Suppressor macrophage treated with lipopolysaccharide for 1 hour (primary cell): Measurements from ENCODE around the gene SRPX.

ENCODE experiments used
- DNase-seq, 3 donors: peaks; one replicate each; pipeline ENCODE4 v3.0.0-alpha.2; 2020 to 2022

SRPX gene

GRCh38 chrX:38211891-38212635 lies 8.6 kb downstream of the SRPX start:
- peak in 1 of 3 donors; percentile 38 for DNase-seq

GRCh38 chrX:38206542-38206941 lies 14.1 kb downstream of the SRPX start:
- DNase-seq, result no peak

- DNase-seq, result no peak
These were observed 14.6 kb downstream of the SRPX start for GRCh38 chrX:38206036-38206435.

- DNase-seq, result no peak
These were observed 15.6 kb downstream of the SRPX start for GRCh38 chrX:38205039-38205438.

- peak in 2 of 3 donors; percentile 2 to 16 for DNase-seq
These were observed 28.5 kb downstream of the SRPX start for GRCh38 chrX:38192007-38192810.

GRCh38 chrX:38189431-38190250 lies 31.0 kb downstream of the SRPX start:
- DNase-seq, result no peak

- DNase-seq, result no peak
These were observed 37.1 kb downstream of the SRPX start for GRCh38 chrX:38183596-38183995.

GRCh38 chrX:38181357-38181756 lies 39.3 kb downstream of the SRPX start:
- no peak for DNase-seq

- DNase-seq, result no peak
These were observed 42.3 kb downstream of the SRPX start for GRCh38 chrX:38178396-38178795.

GRCh38 chrX:38175139-38175538 lies 45.5 kb downstream of the SRPX start:
- no peak for DNase-seq

- no peak for DNase-seq
These were observed 48.1 kb downstream of the SRPX start for GRCh38 chrX:38172596-38172995.

GRCh38 chrX:38170556-38170955 lies 50.1 kb downstream of the SRPX start:
- DNase-seq, result no peak

GRCh38 chrX:38166478-38167083 lies 54.1 kb downstream of the SRPX start:
- peak; percentile 52 to 61 (median 58) for DNase-seq

GRCh38 chrX:38165023-38165422 lies 55.6 kb downstream of the SRPX start:
- no peak for DNase-seq

GRCh38 chrX:38163193-38163592 lies 57.5 kb downstream of the SRPX start:
- DNase-seq, result no peak

GRCh38 chrX:38156838-38157237 lies 63.8 kb downstream of the SRPX start:
- no peak for DNase-seq

- DNase-seq, result no peak
These were observed 65.9 kb downstream of the SRPX start for GRCh38 chrX:38154818-38155217.

- DNase-seq, result no peak
These were observed 66.3 kb downstream of the SRPX start for GRCh38 chrX:38154340-38154739.

GRCh38 chrX:38151441-38151840 lies 69.2 kb downstream of the SRPX start:
- DNase-seq, result no peak

- DNase-seq, result no peak
These were observed 69.7 kb downstream of the SRPX start for GRCh38 chrX:38150993-38151392.

GRCh38 chrX:38149016-38149415 lies 71.7 kb downstream of the SRPX start:
- DNase-seq, result no peak

GRCh38 chrX:38142610-38143009 lies 78.1 kb downstream of the SRPX start:
- no peak for DNase-seq

GRCh38 chrX:38138900-38139299 lies 81.8 kb downstream of the SRPX start:
- DNase-seq, result no peak
